Activated naive CD4-positive, alpha-beta T cell treated with anti-CD3 and anti-CD28 coated beads for 36 hours (primary cell): ENCODE measurements around the gene NPPC. TPM values are rescaled to one million over a fixed set of nuclear protein-coding genes. Genes with fewer than 3 reads are reported as not detected.
"Not testable (repeated sequence)": the region's sequence is repeated elsewhere in the genome, so short reads cannot be mapped to it uniquely, and the experiment has no call there.

Source experiments
- CTCF ChIA-PET: fragments of 350-600 bp; sonication (Branson Sonifier 250); formaldehyde crosslinking; loops from one replicate; lab custom pipeline; 2021; ENCODE audit warnings: antibody characterized with exemption; lab: Charles Lee
- DNase-seq: peaks from one replicate; pipeline ENCODE4 v3.0.0-alpha.2; 2020
- H3K27ac Mint-ChIP-seq: one replicate; pipeline ENCODE4 v1.8.0; 2021; ENCODE audit warnings: mild to moderate bottlenecking, mixed read lengths
- H3K27me3 Mint-ChIP-seq: one replicate; pipeline ENCODE4 v1.8.0; 2021; ENCODE audit warnings: low read depth, mixed read lengths
- H3K36me3 Mint-ChIP-seq: one replicate; pipeline ENCODE4 v1.8.0; 2021; ENCODE audit warnings: low read depth, mixed read lengths
- H3K4me1 Mint-ChIP-seq: one replicate; pipeline ENCODE4 v1.8.0; 2021; ENCODE audit warnings: low read depth, mixed read lengths
- H3K4me3 Mint-ChIP-seq: one replicate; pipeline ENCODE4 v1.8.0; 2021; ENCODE audit warnings: mild to moderate bottlenecking, moderate library complexity, mixed read lengths
- H3K9me3 Mint-ChIP-seq: one replicate; pipeline ENCODE4 v1.8.0; 2021; ENCODE audit warnings: mixed read lengths
- intact Hi-C: fragments of 100-400 bp; cut with micrococcal nuclease; formaldehyde crosslinking; loops from one replicate; pipeline ENCODE4 v1.15.1; 2023
- total RNA-seq, 2 experiments: library from RNA; stranded (reverse); gene quantifications; one replicate each; pipeline ENCODE4 v1.2.3, GENCODE V29; 2021

NPPC gene
- total RNA-seq, 2 experiments from 2014 or later: 0.57 to 1.2 TPM

DNA sequence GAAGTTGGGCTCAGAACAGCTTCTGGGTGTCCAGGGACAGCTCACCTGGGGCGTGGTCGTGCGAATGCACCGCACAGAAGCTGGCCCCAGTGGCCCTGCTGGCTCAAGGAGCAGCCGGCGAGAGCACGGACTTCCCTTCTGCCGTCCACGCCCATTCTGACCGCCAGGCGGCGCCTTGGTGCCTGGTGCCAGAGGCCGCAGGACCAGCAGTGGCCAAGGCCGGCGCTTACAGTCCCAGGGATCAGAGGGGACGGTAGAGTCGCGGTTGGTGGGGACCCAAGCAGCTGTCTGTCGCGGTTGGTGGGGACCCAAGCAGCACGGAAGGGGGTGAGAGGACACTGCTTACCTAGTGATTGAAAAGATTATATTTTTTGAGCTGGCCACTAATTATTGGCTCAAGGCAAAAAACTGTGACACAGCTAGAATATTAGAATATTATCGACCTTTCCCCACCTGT, 25.7 kb downstream of the NPPC start:
- no peaks in the 10 kb centered on the region for H3K4me1 Mint-ChIP-seq
- H3K27ac Mint-ChIP-seq: no peak overlapping the region
- no peak overlapping the region for H3K4me3 Mint-ChIP-seq
- intact Hi-C loops: no loop called here
- no peaks in the 10 kb centered on the region for H3K9me3 Mint-ChIP-seq
- H3K27me3 Mint-ChIP-seq: no peaks in the 10 kb centered on the region
- peak; percentile 66 for DNase-seq
- H3K36me3 Mint-ChIP-seq: no peaks in the 10 kb centered on the region
- CTCF ChIA-PET: interaction anchor here (0.6 to 3.0 kb wide), 28 partner anchors 8 to 596 kb away, joined by 3 to 15 read pairs (median 4); no protein-coding TSS in a partner anchor

GRCh38 chr2:231894566-231895380, 31.4 kb downstream of the NPPC start:
- CTCF ChIA-PET: interaction anchor here (0.6 to 1.0 kb wide), 3 partner anchors 12 to 675 kb away, joined by 3 read pairs; no protein-coding TSS in a partner anchor
- Mint-ChIP-seq H3K27me3 (no peaks in the 10 kb centered on the region), H3K4me3 (no peak overlapping the region), H3K9me3 (no peaks in the 10 kb centered on the region), H3K36me3 (no peaks in the 10 kb centered on the region), H3K4me1 (no peaks in the 10 kb centered on the region), H3K27ac (no peak overlapping the region)
- intact Hi-C loops: no loop called here
- DNase-seq: no peak

DNA sequence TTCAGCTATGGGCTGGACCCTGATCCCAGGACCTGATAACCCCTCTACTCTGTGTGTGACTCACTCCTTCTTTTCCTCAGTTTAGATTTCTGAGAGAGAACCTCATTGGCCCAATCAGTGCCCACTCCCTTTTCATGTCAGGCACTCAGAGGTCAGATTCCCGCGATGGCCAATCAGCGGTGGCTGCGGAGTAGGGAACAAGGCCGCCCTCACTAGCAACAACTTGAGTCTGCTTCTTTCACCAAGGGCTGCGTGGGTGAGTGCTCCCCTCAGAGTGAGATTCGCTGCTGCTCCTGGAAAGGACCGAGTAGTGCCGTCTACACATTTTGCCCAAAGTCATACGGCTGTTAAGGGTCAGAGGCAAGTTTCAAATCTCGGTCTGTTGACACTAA, 34.7 kb downstream of the NPPC start:
- Mint-ChIP-seq H3K9me3 (no peaks in the 10 kb centered on the region), H3K4me3 (no peak overlapping the region), H3K4me1 (no peaks in the 10 kb centered on the region), H3K27me3 (peaks cover 8% of the 10 kb centered on the region), H3K36me3 (peaks cover under 1% of the 10 kb centered on the region), H3K27ac (no peak overlapping the region)
- no peak for DNase-seq
- CTCF ChIA-PET: interaction anchor here (1.1 to 1.3 kb wide), 2 partner anchors 10 to 39 kb away, joined by 3 read pairs; no protein-coding TSS in a partner anchor
- intact Hi-C loops: no loop called here

DNA sequence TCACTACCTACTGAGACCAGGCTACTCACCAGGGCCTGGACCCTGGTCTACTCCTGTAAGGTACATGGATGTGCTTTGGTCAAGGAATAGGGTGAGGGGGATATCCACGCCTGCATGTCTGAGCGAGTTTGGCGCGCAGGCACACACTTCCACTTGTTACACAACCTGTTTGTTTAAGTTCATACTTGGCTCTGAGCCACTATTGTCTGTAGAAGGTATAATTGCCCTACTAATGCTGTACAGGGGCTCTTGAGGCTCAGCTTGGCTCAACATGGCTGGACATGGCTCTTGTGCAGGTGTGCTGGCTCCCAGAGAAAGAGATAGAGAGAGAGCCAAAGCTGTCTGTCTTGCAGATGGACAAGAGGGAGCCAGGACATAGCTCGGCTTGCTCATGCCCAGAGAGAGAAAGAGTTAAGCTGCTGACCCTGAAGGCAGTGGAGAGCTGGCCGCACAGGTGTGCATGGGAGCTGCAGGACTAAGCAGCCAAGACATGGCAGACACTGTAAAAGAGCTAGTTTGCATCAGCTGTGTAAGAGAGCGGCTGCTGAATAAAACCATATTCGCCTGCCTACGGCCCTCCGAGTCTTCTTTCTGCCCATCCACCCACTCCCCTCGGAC, 35.2 kb downstream of the NPPC start:
- CTCF ChIA-PET: interaction anchor here (1.1 to 1.3 kb wide), 3 partner anchors 9 to 38 kb away, joined by 3 read pairs; no protein-coding TSS in a partner anchor
- no peaks in the 10 kb centered on the region for H3K4me1 Mint-ChIP-seq

DNA sequence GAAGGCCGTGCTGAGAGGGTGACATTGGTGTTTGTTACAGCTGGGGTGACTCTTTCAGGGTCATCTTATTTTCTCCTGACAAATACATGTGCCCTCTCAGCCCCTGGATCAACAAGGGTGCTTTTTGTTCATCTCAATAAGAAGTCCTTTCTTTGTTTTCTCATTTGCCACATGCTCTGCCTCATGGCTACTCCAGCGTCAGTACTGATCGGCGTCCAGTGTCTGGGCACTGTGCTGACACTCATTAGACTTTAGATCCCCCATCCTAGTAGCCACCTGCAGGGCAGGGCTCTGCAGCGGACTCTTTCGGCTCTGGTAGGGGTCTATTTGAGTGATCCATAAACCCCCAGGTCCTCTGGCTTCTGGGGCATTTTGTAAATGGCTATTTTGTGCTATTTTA, 38.4 kb downstream of the NPPC start:
- no peaks in the 10 kb centered on the region for H3K4me1 Mint-ChIP-seq
- H3K27me3 Mint-ChIP-seq: peaks cover 28% of the 10 kb centered on the region
- no peak for DNase-seq
- H3K27ac Mint-ChIP-seq: no peak overlapping the region
- H3K36me3 Mint-ChIP-seq: peaks cover 1% of the 10 kb centered on the region
- H3K4me3 Mint-ChIP-seq: no peak overlapping the region
- CTCF ChIA-PET: no interaction called here
- intact Hi-C loops: no loop called here
- H3K9me3 Mint-ChIP-seq: peaks cover 2% of the 10 kb centered on the region

More for the DNA sequence above, 35.2 kb downstream of the NPPC start:
- Mint-ChIP-seq H3K4me3 (no peak overlapping the region), H3K27ac (no peak overlapping the region), H3K9me3 (peaks cover 2% of the 10 kb centered on the region), H3K36me3 (peaks cover 1% of the 10 kb centered on the region), H3K27me3 (peaks cover 13% of the 10 kb centered on the region)
- no peak for DNase-seq
- intact Hi-C loops: no loop called here

DNA sequence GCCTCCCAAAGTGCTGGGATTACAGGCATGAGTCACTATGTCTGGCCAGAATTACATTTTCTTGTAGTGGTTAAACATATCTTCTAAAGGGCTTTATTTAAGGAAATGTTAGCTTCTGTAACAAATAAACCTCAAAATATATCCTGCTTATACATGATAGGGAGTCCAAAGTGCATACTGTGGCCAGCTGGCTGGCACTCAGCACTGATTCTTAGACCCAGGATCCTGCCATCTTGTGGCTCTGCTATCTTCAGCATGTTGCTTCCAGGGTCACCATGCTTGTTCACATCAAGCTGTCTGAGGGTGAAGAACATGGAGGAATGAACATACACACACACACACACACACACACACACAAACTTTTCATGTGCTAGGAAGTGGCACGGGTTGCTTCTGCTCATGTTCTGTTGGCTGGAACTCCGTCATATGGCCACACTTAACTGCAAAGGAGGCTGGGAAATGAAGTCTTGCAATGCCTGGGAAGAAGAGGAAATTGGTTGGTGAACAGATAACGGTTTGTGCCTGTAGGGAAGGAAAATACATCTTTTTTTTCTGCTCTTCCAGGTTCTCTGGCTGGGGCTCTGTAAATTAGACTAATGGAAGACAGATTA, 40.0 kb downstream of the NPPC start:
- intact Hi-C loops: no loop called here
- CTCF ChIA-PET: interaction anchor here (1.0 kb wide), 1 partner anchor 40 kb away, joined by 3 read pairs; the partner anchor contains the start of gene NPPC
- H3K4me1 Mint-ChIP-seq: no peaks in the 10 kb centered on the region
- DNase-seq: no peak
- peaks cover 33% of the 10 kb centered on the region for H3K27me3 Mint-ChIP-seq
- H3K4me3 Mint-ChIP-seq: no peak overlapping the region
- H3K36me3 Mint-ChIP-seq: peaks cover 1% of the 10 kb centered on the region
- H3K9me3 Mint-ChIP-seq: peaks cover 2% of the 10 kb centered on the region
- no peak overlapping the region for H3K27ac Mint-ChIP-seq

- intact Hi-C loops: no loop called here
These were observed 41.6 kb downstream of the NPPC start for GRCh38 chr2:231884438-231885140.

DNA sequence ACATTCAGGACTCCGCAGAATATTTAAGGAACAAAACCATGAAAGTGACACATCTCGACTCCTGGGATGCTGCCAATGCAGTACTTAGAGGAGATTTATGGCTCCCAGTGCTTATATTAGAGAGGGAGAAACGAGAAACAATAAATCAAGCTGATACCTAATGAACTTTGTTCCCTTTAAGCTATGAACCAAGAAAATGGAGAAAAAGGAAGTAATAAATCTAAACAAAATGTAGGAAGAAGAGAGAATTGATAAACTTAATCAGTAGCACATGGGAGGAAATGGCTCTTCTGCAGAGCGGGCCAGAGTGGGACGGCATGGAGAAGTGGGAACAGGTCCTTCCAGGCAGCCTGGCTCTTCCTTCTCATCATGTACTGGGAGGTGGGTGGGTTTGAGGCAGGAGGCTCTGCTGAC, 42.7 kb downstream of the NPPC start:
- DNase-seq: no peak
- Mint-ChIP-seq H3K4me3 (no peak overlapping the region), H3K4me1 (no peaks in the 10 kb centered on the region), H3K36me3 (peaks cover 1% of the 10 kb centered on the region), H3K9me3 (peaks cover 2% of the 10 kb centered on the region), H3K27ac (no peak overlapping the region), H3K27me3 (peaks cover 36% of the 10 kb centered on the region)
- CTCF ChIA-PET: interaction anchor here (1.0 to 1.2 kb wide), 2 partner anchors 11 to 33 kb away, joined by 3 read pairs; no protein-coding TSS in a partner anchor
- intact Hi-C loops: no loop called here

More at GRCh38 chr2:231884438-231885140, 41.6 kb downstream of the NPPC start:
- Mint-ChIP-seq H3K27me3 (peaks cover 36% of the 10 kb centered on the region), H3K9me3 (peaks cover 2% of the 10 kb centered on the region), H3K36me3 (peaks cover 1% of the 10 kb centered on the region), H3K4me3 (no peak overlapping the region), H3K27ac (no peak overlapping the region), H3K4me1 (no peaks in the 10 kb centered on the region)
- CTCF ChIA-PET: interaction anchor here (0.5 to 0.9 kb wide), 2 partner anchors 17 to 178 kb away, joined by 3 read pairs; no protein-coding TSS in a partner anchor
- DNase-seq: no peak

DNA sequence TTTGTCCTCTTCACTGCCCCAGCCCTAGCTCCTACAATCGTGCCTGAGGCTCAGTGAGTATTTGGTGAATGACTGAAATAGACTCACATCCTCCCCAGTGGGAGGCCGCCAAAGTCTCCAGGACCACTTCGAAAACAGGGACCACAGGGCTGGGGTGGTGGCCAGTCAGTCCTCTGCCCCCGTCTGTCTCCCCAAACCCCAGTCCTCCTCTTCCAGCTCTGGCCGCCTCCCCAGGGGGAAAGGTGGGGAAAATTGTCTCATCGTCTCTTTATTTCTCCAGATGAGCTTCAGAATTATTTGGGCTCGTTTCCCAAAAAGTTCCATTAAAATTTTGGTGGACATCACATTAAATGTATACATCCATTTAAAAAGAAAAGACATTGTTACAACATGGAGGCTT, 43.5 kb downstream of the NPPC start:
- no peak overlapping the region for H3K27ac Mint-ChIP-seq
- peaks cover 2% of the 10 kb centered on the region for H3K9me3 Mint-ChIP-seq
- no peak for DNase-seq
- CTCF ChIA-PET: interaction anchor here (1.0 to 1.2 kb wide), 2 partner anchors 12 to 32 kb away, joined by 3 read pairs; no protein-coding TSS in a partner anchor
- intact Hi-C loops: no loop called here
- peaks cover 1% of the 10 kb centered on the region for H3K36me3 Mint-ChIP-seq
- no peak overlapping the region for H3K4me3 Mint-ChIP-seq
- no peaks in the 10 kb centered on the region for H3K4me1 Mint-ChIP-seq
- H3K27me3 Mint-ChIP-seq: peaks cover 33% of the 10 kb centered on the region

DNA sequence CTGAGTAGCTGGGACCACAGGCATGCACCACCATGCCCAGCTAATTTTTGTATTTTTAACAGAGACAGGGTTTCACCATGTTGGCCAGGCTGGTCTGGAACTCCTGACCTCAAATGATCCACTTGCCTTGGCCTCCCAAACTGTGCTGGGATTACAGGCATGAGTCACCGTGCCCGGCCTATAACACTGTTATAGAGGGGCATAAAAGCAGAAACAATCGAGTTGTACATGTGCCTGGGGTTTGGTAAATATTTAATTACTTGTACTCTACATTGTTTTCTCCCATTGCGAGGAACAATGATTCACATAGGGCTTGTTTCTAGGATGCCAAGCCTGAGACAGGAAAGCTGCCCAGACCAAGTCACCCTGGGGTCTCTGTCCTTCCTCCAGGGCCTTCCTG, 45.8 kb downstream of the NPPC start:
- H3K36me3 Mint-ChIP-seq, H3K27ac Mint-ChIP-seq, H3K4me3 Mint-ChIP-seq, H3K9me3 Mint-ChIP-seq, DNase-seq, H3K4me1 Mint-ChIP-seq, intact Hi-C loops: not testable (repeated sequence)
- CTCF ChIA-PET: interaction anchor here (0.7 kb wide), 1 partner anchor 62 kb away, joined by 4 read pairs; no protein-coding TSS in a partner anchor
- peaks cover 24% of the 10 kb centered on the region for H3K27me3 Mint-ChIP-seq

- Mint-ChIP-seq H3K27me3 (peaks cover 18% of the 10 kb centered on the region), H3K9me3 (no peaks in the 10 kb centered on the region), H3K36me3 (no peaks in the 10 kb centered on the region), H3K4me1 (no peaks in the 10 kb centered on the region), H3K4me3 (no peak overlapping the region), H3K27ac (no peak overlapping the region)
- no peak for DNase-seq
- intact Hi-C loops: no loop called here
- CTCF ChIA-PET: interaction anchor here (0.6 to 0.7 kb wide), 4 partner anchors 14 to 952 kb away, joined by 3 to 5 read pairs (median 3); no protein-coding TSS in a partner anchor
These were observed 47.0 kb downstream of the NPPC start for GRCh38 chr2:231879216-231879615.
